Fibroblast of gingiva (primary cell): ENCODE data around the gene LAMA3.
A peak's percentile ranks its signal among the peaks of the same experiment; 100 is the strongest.

Source experiments
- DNase-seq: peaks from one replicate; pipeline ENCODE4 v3.0.0-alpha.2; 2011; ENCODE audit warnings: low read depth

Gene LAMA3

GRCh38 chr18:23970161-23971096, 281.2 kb downstream of the LAMA3 start:
- no peak for DNase-seq

DNA sequence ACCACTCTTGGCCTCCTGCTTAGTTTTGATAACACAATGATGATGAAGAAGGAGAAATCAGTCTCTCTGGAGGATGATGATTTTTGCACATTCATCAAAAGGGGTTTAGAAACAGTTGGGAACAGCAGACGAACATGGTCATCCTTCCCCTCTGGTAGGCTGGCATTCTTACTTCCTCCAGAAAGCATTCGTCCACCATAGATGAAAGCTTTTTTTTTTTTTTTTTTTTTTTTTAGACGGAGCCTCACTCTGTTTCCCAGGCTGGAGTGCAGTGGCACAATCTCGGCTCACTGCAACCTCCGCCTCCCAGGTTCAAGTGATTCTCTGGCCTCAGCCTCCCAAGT, 281.8 kb downstream of the LAMA3 start:
- no peak for DNase-seq

DNA sequence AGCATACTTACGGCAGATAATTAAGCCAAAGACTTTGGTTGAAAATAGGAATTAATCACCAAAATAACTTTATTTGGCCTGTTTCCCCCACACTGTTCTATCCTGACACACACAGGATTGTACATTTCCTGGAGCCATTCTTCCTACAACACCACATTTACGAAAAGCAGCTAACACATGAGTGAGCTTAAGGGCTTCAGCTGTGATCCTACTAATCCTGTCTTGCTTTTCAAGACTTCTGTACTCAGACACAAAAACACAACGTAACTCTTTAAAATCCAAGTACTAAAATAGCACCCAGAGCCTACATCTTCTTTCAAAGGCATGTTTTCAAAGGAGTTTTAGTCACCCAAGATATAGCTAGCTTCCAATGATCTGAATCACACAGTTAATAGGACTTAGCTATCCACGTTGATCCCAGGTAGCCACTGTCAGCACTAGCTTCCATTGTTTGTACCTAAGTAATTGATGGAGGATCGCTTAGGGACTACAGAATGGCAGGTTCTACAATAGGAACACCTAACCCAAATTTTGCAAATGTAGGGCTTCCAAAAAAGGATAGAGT, 282.5 kb downstream of the LAMA3 start:
- no peak for DNase-seq

GRCh38 chr18:23972453-23972852, 283.2 kb downstream of the LAMA3 start:
- no peak for DNase-seq

DNA sequence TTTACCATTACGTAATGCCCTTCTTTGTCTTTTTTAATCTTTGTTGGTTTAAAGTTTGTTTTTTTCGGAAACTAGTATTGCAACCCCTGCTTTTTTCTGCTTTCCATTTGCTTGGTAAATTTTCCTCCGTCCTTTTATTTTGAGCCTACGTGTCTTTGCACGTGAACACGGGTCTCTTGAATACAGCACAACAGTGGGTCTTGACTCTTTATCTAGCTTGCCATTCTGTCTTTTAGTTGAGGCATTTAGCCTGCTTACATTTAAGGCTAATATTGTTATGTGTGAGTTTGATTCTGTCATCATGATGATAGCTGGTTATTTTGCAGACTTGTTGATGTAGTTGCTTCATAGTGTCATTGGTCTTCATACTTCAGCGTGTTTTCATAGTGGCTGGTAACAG, 287.9 kb downstream of the LAMA3 start:
- no peak for DNase-seq

DNA sequence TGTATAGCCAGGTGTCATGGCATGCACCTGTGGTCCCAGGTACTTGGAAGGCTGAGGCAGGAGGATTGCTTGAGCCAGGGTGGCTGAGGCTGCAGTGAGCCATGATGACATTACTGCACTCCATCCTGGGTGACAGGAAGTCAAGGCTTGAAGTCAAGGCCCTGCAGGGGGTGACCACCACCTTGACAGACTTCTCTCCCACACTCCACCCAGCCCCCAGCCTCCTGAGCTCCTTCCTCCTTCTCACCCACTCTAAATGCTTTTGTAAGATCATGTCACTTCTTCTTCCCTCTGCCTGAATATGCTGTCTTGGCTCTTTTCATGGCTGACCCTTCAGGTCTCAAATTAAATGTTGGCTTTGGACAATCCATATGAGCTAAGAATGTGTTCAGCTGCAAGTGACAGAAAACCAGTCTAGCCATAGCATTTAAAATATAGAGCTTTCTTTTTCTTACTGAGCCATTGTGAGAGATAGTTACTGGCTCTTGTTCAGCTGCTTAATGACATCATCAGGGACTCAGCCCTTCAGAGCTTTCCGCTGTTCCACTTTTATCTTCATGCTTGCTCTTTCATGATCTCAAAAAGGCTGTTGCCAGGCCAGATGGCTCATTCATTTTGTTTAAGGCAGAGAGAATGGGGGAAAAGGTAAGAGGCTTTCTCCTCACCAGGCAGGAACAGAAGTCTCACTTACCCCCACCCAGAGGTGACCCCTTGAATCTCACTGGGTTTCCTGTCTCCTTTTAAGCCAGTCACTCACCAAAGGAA, 288.6 kb downstream of the LAMA3 start:
- no peak for DNase-seq

- DNase-seq, result no peak
These were observed 292.2 kb downstream of the LAMA3 start for GRCh38 chr18:23981369-23981980.

DNA sequence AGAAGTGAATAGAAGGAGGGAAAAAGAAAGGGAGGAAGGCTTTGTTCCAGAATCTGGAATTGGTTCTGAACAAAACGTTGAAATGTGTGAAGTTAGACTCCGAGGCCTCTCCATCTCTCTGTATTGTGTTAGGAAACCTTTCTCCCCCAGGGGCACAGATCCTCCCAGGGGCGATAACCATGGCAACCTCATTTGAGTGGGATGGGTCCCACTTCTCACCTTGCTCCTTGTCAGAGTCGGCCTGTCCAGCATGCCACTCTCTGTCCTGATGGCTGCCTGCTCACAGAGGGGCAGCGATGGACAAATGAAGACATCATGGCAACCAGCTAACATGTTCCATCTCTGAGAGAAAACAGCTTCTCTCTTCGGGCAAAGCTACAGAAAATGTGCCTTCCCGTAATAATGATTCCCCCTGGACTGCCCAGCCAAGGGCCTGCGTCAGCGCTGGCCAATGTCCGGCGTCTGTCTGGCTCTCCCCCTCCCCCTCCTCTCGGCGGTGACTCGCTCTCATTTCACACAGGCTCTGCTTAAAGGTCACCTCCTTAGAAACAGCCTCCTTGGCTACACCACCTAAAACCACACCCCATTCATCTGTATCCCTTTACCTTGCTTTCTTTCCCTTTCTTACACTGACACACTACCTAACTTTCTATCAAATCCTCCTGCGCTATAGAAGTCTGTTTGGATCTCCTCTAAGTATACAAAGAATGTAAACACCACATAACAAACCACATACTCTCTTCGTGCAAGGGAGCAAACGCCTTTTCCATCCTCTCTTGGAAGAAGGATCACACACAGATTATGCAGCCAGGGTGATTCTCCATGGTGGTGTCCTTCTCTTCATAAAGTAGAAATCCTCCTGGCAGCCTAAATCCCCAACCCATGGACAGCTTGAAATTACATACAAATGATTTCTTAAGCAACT, 293.2 kb downstream of the LAMA3 start:
- peak; percentile 83 for DNase-seq

DNA sequence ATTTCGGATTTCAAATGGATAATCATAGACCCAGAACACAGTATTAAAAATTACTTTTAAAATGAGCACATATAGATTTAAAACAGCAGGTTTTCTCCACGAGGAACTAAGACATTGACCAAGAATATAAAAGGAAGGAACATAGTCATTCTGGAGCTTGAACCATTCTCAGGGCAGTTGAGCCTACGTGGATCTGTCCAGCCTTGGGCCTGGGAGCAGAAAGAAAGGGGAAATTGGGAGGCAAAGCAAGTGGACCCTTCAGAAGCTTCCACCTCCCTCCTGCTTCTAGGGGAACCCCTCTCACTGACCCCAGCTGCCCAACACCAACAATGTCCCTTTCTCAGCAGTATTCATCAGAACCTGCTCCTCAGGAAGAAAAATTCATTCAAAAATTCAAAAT, 293.9 kb downstream of the LAMA3 start:
- no peak for DNase-seq

DNA sequence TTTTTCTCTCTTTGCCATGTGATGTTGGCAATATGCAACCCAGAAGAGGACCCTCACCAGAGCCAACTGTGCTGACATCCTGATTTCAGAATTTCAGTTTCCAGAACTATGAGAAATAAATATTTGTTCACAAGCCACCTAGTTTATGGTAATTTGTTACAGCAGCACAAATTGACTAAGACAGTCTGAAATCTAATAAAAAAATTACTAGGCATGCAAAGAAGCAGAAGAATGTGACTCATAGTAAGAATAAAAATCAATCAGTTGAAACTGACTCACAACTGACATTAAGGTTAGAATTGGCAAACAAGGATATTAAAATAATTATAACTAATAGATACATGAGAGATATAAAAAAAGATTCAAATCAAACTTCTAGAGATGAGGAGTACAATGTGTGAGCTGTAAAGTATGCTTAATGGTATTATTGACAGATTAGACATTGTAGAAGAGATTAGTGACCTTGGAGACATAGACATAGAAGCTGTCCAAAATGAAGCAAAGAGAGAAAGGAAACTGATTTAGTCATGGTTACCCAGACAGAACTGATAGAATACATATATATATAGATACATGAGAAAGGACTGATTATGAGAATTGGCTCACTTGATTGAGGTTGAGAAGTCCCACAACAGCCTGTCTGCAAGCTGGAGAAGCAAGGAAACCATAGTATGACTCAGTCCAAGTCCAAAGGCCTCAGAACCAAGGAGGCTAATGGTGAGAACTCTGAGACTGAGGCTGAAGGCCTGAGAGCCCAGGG, 297.5 kb downstream of the LAMA3 start:
- no peak for DNase-seq

DNA sequence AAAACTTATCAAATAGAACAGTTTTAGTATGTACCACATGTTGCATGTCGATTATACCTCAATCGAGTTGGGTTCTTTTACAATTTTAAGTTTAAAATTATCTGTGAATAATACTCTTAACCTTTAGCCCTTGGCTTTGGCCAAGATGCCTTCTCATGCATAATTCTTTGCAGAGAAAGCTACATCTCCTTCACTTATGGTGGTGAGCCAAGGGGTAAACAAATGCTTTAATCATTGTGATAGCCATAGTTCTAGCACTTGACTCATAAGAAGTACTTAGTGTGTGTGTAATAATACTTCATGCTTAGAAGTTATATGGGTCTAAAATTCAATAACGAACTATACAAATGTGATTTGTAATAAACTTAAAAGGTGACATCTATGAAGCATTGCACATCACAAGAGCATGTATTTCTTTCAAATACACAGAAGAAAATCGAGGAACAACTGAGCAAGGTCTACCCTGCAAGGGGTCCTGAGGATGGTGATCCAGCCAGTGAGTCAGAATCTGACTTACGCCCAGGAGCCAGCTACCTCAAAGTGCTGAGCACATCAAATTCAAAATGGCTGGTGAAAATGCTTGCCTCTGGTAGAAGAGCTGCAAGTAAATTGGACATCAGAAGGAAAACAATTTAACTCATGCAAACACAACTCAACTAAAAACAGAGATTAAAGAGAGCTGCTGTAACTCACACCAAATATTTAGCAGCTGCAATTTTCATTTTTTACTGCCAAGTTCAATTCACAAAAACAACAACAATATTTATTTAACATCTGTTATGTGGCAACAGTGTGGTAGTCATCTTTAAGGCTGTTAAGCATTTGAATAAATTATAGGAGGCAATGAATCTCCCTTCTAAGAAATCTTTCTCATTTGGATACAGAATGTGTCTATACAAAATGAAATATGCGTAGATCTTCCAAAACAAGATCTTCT, 301.5 kb downstream of the LAMA3 start:
- DNase-seq, result peak; percentile 74

DNA sequence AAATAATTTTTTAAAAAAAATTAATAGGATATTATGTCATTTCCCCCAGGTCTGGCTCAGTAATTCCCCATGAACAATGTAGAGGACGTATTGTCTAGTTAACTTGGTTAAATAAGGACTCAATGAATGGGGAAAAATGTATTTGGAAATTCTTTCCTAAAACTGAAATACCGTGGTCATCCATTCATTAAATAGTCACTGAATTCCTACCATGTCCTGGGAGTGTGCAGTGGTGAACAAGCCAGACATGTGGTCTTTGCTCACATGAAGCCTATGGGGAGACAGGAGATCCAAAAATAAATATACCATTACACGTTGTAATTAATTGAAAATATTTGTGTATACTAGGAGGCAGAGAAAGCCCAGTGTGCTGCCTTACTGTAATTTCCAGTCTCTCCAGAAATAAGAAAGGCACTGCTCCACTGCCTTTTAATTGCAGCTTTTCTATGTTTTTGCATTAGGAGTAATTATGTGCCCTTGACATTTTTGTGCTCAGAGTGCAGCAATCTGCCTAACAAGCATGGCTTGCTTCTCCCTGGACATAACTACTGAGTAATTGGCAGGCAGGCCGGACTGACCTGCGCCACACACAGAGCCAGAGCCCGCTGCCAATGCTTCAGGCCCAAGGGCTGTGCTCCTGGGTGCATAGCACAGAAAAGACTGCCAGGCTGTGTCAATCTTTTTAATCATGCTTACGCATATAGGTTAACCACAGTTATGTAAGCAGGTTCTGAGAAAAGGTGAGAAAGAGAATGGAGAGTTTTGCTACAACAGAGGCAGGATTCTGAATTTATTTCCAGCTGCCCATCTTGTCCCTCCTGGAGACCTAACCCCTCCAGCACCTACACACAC, 303.1 kb downstream of the LAMA3 start:
- DNase-seq, result peak; percentile 42

DNA sequence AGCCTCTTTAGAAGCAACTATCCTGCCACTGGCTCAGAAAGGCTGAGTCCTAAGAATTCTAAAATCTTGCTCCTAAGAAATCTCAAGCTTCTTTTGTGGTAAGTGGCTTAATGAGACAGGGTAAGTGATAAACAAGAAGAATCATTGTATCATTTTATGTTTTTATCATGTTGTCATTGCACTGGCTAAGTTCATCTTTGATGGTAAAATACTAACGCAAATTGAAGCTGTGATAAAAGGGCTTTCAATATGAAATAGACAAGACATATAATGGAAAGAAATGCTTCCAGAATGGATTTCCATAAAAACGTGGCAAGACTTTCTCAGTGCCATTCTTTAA, 303.7 kb downstream of the LAMA3 start:
- DNase-seq, result no peak

- DNase-seq, result peak; percentile 90
These were observed 305.2 kb downstream of the LAMA3 start for GRCh38 chr18:23994361-23994902.

GRCh38 chr18:23995180-23995579, 305.9 kb downstream of the LAMA3 start:
- DNase-seq, result no peak

DNA sequence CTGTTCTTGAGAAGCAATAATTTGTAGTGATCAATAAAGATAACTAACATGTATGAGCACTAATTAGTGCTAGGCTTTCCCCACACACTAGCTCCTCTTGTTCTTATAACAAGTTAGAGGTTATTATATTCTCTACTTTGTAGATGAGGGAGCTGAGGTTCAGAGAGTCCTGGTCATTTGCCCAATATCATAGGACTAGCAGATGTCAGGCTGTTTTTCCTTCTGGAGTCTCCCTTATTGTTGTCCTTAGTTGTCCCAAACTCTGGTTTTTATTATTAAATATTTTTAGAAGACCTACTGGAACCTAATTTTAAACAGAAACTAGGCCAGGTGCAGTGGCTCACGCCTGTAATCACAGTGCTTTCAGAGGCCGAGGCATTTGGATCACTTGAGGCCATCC, 308.8 kb downstream of the LAMA3 start:
- no peak for DNase-seq

DNA sequence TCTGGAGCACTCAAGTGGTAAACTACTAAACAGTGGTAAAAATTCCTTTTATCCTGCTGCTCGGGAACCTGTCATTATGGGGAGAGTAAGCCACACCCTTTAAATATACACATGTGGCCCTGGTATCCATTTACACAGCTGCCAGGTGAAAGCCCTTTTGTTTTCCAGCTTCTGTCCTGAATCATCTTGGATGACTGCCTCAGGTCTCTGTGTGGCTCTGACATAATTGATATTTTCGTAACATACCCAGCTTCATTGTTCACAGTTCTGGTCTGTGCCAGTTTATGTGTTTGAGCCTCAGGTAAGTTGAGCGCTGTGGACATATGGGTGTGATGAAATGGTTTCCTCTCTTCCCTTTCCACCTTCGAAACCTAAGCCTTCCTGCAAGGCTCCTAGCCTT, 309.6 kb downstream of the LAMA3 start:
- DNase-seq, result no peak
